Measurements from ENCODE around the gene ESRRA. TPM values are rescaled to one million over a fixed set of nuclear protein-coding genes. Genes with fewer than 3 reads are reported as not detected.
"Not testable (repeated sequence)": the region's sequence is repeated elsewhere in the genome, so short reads cannot be mapped to it uniquely, and the experiment has no call there.

The ESRRA gene
- total RNA-seq, 1 experiment from 2014 or later, result 66.9 TPM

DNA sequence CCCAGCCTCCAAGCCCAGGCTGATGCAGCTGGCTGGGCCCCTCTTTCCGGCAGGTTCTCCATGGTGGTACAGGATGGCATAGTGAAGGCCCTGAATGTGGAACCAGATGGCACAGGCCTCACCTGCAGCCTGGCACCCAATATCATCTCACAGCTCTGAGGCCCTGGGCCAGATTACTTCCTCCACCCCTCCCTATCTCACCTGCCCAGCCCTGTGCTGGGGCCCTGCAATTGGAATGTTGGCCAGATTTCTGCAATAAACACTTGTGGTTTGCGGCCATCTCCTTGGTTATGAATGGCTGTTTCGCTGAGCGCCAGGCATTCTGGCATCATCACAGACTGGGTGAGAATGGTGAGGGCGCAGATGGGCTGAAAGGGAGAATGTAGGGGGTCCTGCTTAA lies 16.2 kb downstream of the ESRRA start:
- no TSS peak for BruUV-seq (replicated peaks)
- Histone ChIP-seq H3K9me3 (no peaks in the 10 kb centered on the region), H3K4me1 (peaks cover 19% of the 10 kb centered on the region), H3K36me3 (ENCODE audit: control insufficient read depth, insufficient read depth, low read length) (peaks cover 1% of the 10 kb centered on the region), H3K27me3 (replicated peaks; ENCODE audit: control insufficient read depth, insufficient read depth, low read length) (no peaks in the 10 kb centered on the region), H3K4me3 (ENCODE audit: low read depth, low read length) (no peak overlapping the region)
- ChIA-PET POLR2A (no interaction called here), CTCF (no interaction called here)
- Mint-ChIP-seq H3K36me3 (ENCODE audit: insufficient read depth, unreplicated experiment) (peaks cover 54% of the 10 kb centered on the region), H3K4me3 (ENCODE audit: unreplicated experiment) (no peak overlapping the region), H3K27me3 (ENCODE audit: insufficient read depth, unreplicated experiment) (no peaks in the 10 kb centered on the region), H3K27ac (ENCODE audit: unreplicated experiment) (peak overlapping the region; percentile 48), H3K4me1 (ENCODE audit: low read depth, unreplicated experiment) (peaks cover 21% of the 10 kb centered on the region), H3K9me3 (ENCODE audit: unreplicated experiment) (no peaks in the 10 kb centered on the region)
- TF ChIP-seq, protein P1, sequence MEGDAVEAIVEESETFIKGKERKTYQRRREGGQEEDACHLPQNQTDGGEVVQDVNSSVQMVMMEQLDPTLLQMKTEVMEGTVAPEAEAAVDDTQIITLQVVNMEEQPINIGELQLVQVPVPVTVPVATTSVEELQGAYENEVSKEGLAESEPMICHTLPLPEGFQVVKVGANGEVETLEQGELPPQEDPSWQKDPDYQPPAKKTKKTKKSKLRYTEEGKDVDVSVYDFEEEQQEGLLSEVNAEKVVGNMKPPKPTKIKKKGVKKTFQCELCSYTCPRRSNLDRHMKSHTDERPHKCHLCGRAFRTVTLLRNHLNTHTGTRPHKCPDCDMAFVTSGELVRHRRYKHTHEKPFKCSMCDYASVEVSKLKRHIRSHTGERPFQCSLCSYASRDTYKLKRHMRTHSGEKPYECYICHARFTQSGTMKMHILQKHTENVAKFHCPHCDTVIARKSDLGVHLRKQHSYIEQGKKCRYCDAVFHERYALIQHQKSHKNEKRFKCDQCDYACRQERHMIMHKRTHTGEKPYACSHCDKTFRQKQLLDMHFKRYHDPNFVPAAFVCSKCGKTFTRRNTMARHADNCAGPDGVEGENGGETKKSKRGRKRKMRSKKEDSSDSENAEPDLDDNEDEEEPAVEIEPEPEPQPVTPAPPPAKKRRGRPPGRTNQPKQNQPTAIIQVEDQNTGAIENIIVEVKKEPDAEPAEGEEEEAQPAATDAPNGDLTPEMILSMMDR (IDR thresholded peaks at IDR 0.05; ENCODE audit: insufficient read depth in 1 of 2, low read depth in 1 of 2, low read length in 1 of 2, severe bottlenecking in 1 of 2, unreplicated experiment in 1 of 2), result no peak
- intact Hi-C loops (cut with micrococcal nuclease; ENCODE audit: unreplicated experiment), result no loop called here
- no peak for DNase-seq

GRCh38 chr11:64322925-64323260 lies 17.6 kb downstream of the ESRRA start:
- Mint-ChIP-seq H3K36me3 (ENCODE audit: insufficient read depth, unreplicated experiment) (peaks cover 40% of the 10 kb centered on the region), H3K4me3 (ENCODE audit: unreplicated experiment) (no peak overlapping the region), H3K4me1 (ENCODE audit: low read depth, unreplicated experiment) (peaks cover 20% of the 10 kb centered on the region), H3K9me3 (ENCODE audit: unreplicated experiment) (no peaks in the 10 kb centered on the region), H3K27me3 (ENCODE audit: insufficient read depth, unreplicated experiment) (no peaks in the 10 kb centered on the region), H3K27ac (ENCODE audit: unreplicated experiment) (no peak overlapping the region)
- Histone ChIP-seq H3K4me1 (peaks cover 18% of the 10 kb centered on the region), H3K4me3 (ENCODE audit: low read depth, low read length) (no peak overlapping the region), H3K9me3 (no peaks in the 10 kb centered on the region), H3K27me3 (replicated peaks; ENCODE audit: control insufficient read depth, insufficient read depth, low read length) (no peaks in the 10 kb centered on the region), H3K36me3 (ENCODE audit: control insufficient read depth, insufficient read depth, low read length) (peaks cover 1% of the 10 kb centered on the region)
- CTCF ChIA-PET, result interaction anchor here (1.4 to 1.6 kb wide), 2 partner anchors 32 to 34 kb away, joined by 4 to 11 read pairs; no protein-coding TSS in a partner anchor
- no TSS peak for BruUV-seq (replicated peaks)
- intact Hi-C loops (cut with micrococcal nuclease; ENCODE audit: unreplicated experiment), result no loop called here
- no peak for DNase-seq
- TF ChIP-seq, protein P1 (IDR thresholded peaks at IDR 0.05; ENCODE audit: insufficient read depth in 1 of 2, low read depth in 1 of 2, low read length in 1 of 2, severe bottlenecking in 1 of 2, unreplicated experiment in 1 of 2), result no peak
- POLR2A ChIA-PET, result no interaction called here

DNA sequence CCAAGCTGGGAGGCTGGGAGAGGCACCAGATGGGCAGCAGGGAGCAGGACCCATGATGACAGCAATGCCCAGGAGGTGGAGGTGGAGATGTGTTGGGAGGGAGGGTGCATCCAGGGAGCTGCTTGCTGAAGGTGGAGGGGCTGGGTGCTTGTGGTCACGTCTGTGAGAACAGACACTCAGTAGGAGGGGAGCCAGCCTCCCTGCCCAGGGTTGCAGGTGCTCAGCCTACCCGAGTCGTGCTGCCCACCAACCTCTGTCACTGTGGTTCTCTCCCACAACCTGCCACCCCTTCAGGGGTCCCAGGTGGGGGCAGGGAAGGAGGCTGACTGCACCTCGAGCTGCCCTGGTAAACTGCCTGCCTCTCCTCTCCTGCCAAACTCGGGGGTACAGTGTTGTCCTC lies 18.0 kb downstream of the ESRRA start:
- no TSS peak for BruUV-seq (replicated peaks)
- H3K36me3 ChIP-seq (ENCODE audit: control insufficient read depth, insufficient read depth, low read length), result peaks cover 1% of the 10 kb centered on the region
- TF ChIP-seq, protein P1 (IDR thresholded peaks at IDR 0.05; ENCODE audit: insufficient read depth in 1 of 2, low read depth in 1 of 2, low read length in 1 of 2, severe bottlenecking in 1 of 2, unreplicated experiment in 1 of 2), result no peak
- Mint-ChIP-seq H3K9me3 (ENCODE audit: unreplicated experiment) (no peaks in the 10 kb centered on the region), H3K4me1 (ENCODE audit: low read depth, unreplicated experiment) (peaks cover 20% of the 10 kb centered on the region), H3K4me3 (ENCODE audit: unreplicated experiment) (no peak overlapping the region), H3K36me3 (ENCODE audit: insufficient read depth, unreplicated experiment) (peaks cover 35% of the 10 kb centered on the region), H3K27me3 (ENCODE audit: insufficient read depth, unreplicated experiment) (no peaks in the 10 kb centered on the region), H3K27ac (ENCODE audit: unreplicated experiment) (no peak overlapping the region)
- H3K27me3 ChIP-seq (replicated peaks; ENCODE audit: control insufficient read depth, insufficient read depth, low read length), result no peaks in the 10 kb centered on the region
- POLR2A ChIA-PET, result no interaction called here
- H3K4me1 ChIP-seq, result peaks cover 18% of the 10 kb centered on the region
- no peak overlapping the region for H3K4me3 ChIP-seq (ENCODE audit: low read depth, low read length)
- H3K9me3 ChIP-seq, result no peaks in the 10 kb centered on the region
- CTCF ChIA-PET, result interaction anchor here (1.4 to 1.6 kb wide), 2 partner anchors 32 to 33 kb away, joined by 4 to 11 read pairs; no protein-coding TSS in a partner anchor
- intact Hi-C loops (cut with micrococcal nuclease; ENCODE audit: unreplicated experiment), result no loop called here
- no peak for DNase-seq

DNA sequence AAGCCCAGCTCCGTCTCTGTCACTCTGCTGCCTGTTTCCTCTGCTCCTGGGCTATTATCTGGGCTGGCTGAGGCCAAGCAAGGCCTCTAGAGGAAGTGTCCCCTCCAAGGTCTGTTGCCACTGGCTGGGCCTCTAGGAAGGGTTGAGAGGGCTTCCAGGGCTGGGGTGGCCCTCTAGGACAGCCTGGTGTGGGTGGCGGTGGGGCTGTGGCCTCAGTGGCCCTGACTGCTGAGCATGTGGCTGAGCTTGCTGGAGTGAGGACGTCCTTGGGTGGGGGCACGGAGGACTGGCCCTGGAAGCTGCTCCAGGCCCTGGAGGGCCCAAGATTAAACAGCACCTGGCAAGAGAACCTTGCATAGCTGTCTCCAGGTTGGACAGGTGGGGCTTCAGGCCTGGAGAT lies 18.7 kb downstream of the ESRRA start:
- H3K4me1 ChIP-seq, result peaks cover 16% of the 10 kb centered on the region
- peaks cover 31% of the 10 kb centered on the region for H3K36me3 Mint-ChIP-seq (ENCODE audit: insufficient read depth, unreplicated experiment)
- H3K27me3 ChIP-seq (replicated peaks; ENCODE audit: control insufficient read depth, insufficient read depth, low read length); DNase-seq; H3K27me3 Mint-ChIP-seq (ENCODE audit: insufficient read depth, unreplicated experiment); H3K9me3 ChIP-seq; POLR2A ChIA-PET; H3K4me3 Mint-ChIP-seq (ENCODE audit: unreplicated experiment); H3K9me3 Mint-ChIP-seq (ENCODE audit: unreplicated experiment); BruUV-seq (replicated peaks); H3K36me3 ChIP-seq (ENCODE audit: control insufficient read depth, insufficient read depth, low read length); H3K4me3 ChIP-seq (ENCODE audit: low read depth, low read length); intact Hi-C loops (cut with micrococcal nuclease; ENCODE audit: unreplicated experiment): not testable (repeated sequence)
- CTCF ChIA-PET, result interaction anchor here (1.4 to 1.6 kb wide), 2 partner anchors 31 to 33 kb away, joined by 4 to 11 read pairs; no protein-coding TSS in a partner anchor
- H3K27ac Mint-ChIP-seq (ENCODE audit: unreplicated experiment), result peak overlapping the region; percentile 30
- H3K4me1 Mint-ChIP-seq (ENCODE audit: low read depth, unreplicated experiment), result peaks cover 17% of the 10 kb centered on the region
